Iris pigment epithelial cell (primary cell): ENCODE measurements around the gene FAM234B.
A peak's percentile ranks its signal among the peaks of the same experiment; 100 is the strongest.
"Not testable (repeated sequence)": the region's sequence is repeated elsewhere in the genome, so short reads cannot be mapped to it uniquely, and the experiment has no call there.

Source experiments
- DNase-seq: peaks from one replicate; pipeline ENCODE4 v3.0.0-alpha.2; 2011; ENCODE audit warnings: low read depth

Gene FAM234B

GRCh38 chr12:13060581-13060980, 16.4 kb downstream of the FAM234B start:
- no peak for DNase-seq

GRCh38 chr12:13061377-13061776, 17.2 kb downstream of the FAM234B start:
- DNase-seq: no peak

- no peak for DNase-seq
These were observed 18.5 kb downstream of the FAM234B start for GRCh38 chr12:13062669-13063068.

- DNase-seq: no peak
These were observed 21.8 kb downstream of the FAM234B start for GRCh38 chr12:13066014-13066413.

GRCh38 chr12:13066459-13066858, 22.3 kb downstream of the FAM234B start:
- no peak for DNase-seq

- no peak for DNase-seq
These were observed 23.1 kb downstream of the FAM234B start for GRCh38 chr12:13067322-13067721.

- no peak for DNase-seq
These were observed 25.2 kb downstream of the FAM234B start for GRCh38 chr12:13069380-13069779.

GRCh38 chr12:13071305-13072280, 27.4 kb downstream of the FAM234B start:
- no peak for DNase-seq

- DNase-seq: no peak
These were observed 29.0 kb downstream of the FAM234B start for GRCh38 chr12:13073173-13073572.

GRCh38 chr12:13074396-13075117, 30.4 kb downstream of the FAM234B start:
- DNase-seq: peak; percentile 32

GRCh38 chr12:13075118-13075480, 30.9 kb downstream of the FAM234B start:
- DNase-seq: no peak

- no peak for DNase-seq
These were observed 31.8 kb downstream of the FAM234B start for GRCh38 chr12:13075786-13076570.

GRCh38 chr12:13079440-13079906, 35.3 kb downstream of the FAM234B start:
- DNase-seq: no peak

GRCh38 chr12:13080266-13080665, 36.1 kb downstream of the FAM234B start:
- DNase-seq: no peak

GRCh38 chr12:13082861-13083260, 38.7 kb downstream of the FAM234B start:
- DNase-seq: no peak

- not testable (repeated sequence) for DNase-seq
These were observed 39.5 kb downstream of the FAM234B start for GRCh38 chr12:13083638-13084037.

- DNase-seq: no peak
These were observed 40.9 kb downstream of the FAM234B start for GRCh38 chr12:13084898-13085640.

GRCh38 chr12:13085968-13086686, 41.9 kb downstream of the FAM234B start:
- no peak for DNase-seq

- DNase-seq: no peak
These were observed 43.6 kb downstream of the FAM234B start for GRCh38 chr12:13087766-13088165.

- no peak for DNase-seq
These were observed 44.3 kb downstream of the FAM234B start for GRCh38 chr12:13088496-13088895.

GRCh38 chr12:13090054-13090453, 45.9 kb downstream of the FAM234B start:
- DNase-seq: no peak
